ENCODE results near the gene S1PR1. TPM values are rescaled to one million over a fixed set of nuclear protein-coding genes. Genes with fewer than 3 reads are reported as not detected.

S1PR1 gene
- total and polyA plus RNA-seq, 2 donors (not counting 3 experiments of a cell fraction or from before 2014, with no cell fraction given), result 137 to 387 TPM

GRCh38 chr1:101253976-101254674 lies 17.3 kb downstream of the S1PR1 start:
- DNase-seq (ENCODE audit: low read depth, low spot score), result no peak
- H2AFZ ChIP-seq (ENCODE audit: low read depth, low read length), result no peak overlapping the region
- H3K9me1 ChIP-seq (replicated peaks; ENCODE audit: control insufficient read depth, extremely low read depth, insufficient read depth, low read length), result no peaks in the 10 kb centered on the region
- no TSS peak for BruUV-seq (replicated peaks)
- intact Hi-C loops (cut with micrococcal nuclease), result no loop called here
- no peaks in the 10 kb centered on the region for H3K79me2 ChIP-seq (ENCODE audit: control insufficient read depth, insufficient read depth, low read length)
- POLR2A ChIA-PET, result interaction anchor here (0.5 kb wide), 1 partner anchor 12 kb away, joined by 3 read pairs; no protein-coding TSS in a partner anchor
- H3K9ac ChIP-seq (replicated peaks; ENCODE audit: extremely low read depth, insufficient read depth, low read length), result no peak overlapping the region
- no peaks in the 10 kb centered on the region for H4K20me1 ChIP-seq (replicated peaks; ENCODE audit: control insufficient read depth, extremely low read depth, insufficient read depth, low read length)
- no peak for FAIRE-seq
- dilution Hi-C loops (cut with MboI; ENCODE audit: extremely low pct_ligation_motif_present, low sequenced_read_pairs), result no loop called here
- no peaks in the 10 kb centered on the region for H3K36me3 ChIP-seq (ENCODE audit: control insufficient read depth in 2 of 2, extremely low read depth in 1 of 2, insufficient read depth in 2 of 2, low read length in 2 of 2)
- no peak overlapping the region for H3K4me2 ChIP-seq (ENCODE audit: insufficient read depth, low read length)
- H3K27me3 ChIP-seq (ENCODE audit: control insufficient read depth in 2 of 2, insufficient read depth in 2 of 2, low read length in 2 of 2), result no peaks in the 10 kb centered on the region
- TF ChIP-seq POLR2A (IDR thresholded peaks at IDR 0.05; ENCODE audit: low read depth, low read length) (no peak), JUN (IDR thresholded peaks at IDR 0.05; ENCODE audit: borderline replicate concordance, insufficient read depth, insufficient read length, low read depth) (no peak), POLR2AphosphoS5 (IDR thresholded peaks at IDR 0.05; ENCODE audit: insufficient read depth, low read depth, low read length) (no peak), GATA2 (IDR thresholded peaks at IDR 0.05; ENCODE audit: insufficient read depth, insufficient read length, low read depth, low read length) (no peak), FOS (IDR thresholded peaks at IDR 0.05; ENCODE audit: borderline replicate concordance, insufficient read depth, low read length) (no peak), MAX (IDR thresholded peaks at IDR 0.05; ENCODE audit: insufficient read depth, insufficient read length) (no peak)
- CTCF ChIA-PET, result interaction anchor here (0.9 to 2.9 kb wide), 3 partner anchors 15 to 55 kb away, joined by 3 to 10 read pairs (median 4); no protein-coding TSS in a partner anchor
- no peak overlapping the region for H3K4me3 ChIP-seq (replicated peaks in 1 of 3; ENCODE audit: insufficient read depth in 1 of 3, low read depth in 1 of 3, low read length in 3 of 3)
- H3K9me3 ChIP-seq (replicated peaks; ENCODE audit: control insufficient read depth, insufficient read depth, low read length), result no peaks in the 10 kb centered on the region
- H3K4me1 ChIP-seq (ENCODE audit: control insufficient read depth, extremely low read depth, insufficient read depth, low read length), result peaks cover 22% of the 10 kb centered on the region
- H3K27ac ChIP-seq (ENCODE audit: insufficient read depth, low read depth, low read length), result no peak overlapping the region

All from endothelial cell of umbilical vein (primary cell).